Fibroblast of the aortic adventitia (primary cell): ENCODE results near the gene PRDM16. TPM values are rescaled to one million over a fixed set of nuclear protein-coding genes. Genes with fewer than 3 reads are reported as not detected.

Experiments used
- DNase-seq: peaks from one replicate; pipeline ENCODE4 v3.0.0-alpha.2; 2010; ENCODE audit warnings: low read depth
- H3K4me3 ChIP-seq: 2 replicates; pipeline ENCODE4 v1.5.1; 2011; ENCODE audit warnings: low read depth, mild to moderate bottlenecking, control low read depth, low read length, moderate library complexity
- CTCF ChIP-seq: IDR thresholded peaks from 2 replicates; pipeline ENCODE4 v1.5.1; 2011; ENCODE audit warnings: mild to moderate bottlenecking, low read length, control low read depth, inconsistent platforms; ENCODE audit not compliant: insufficient read depth
- total RNA-seq: library from RNA; depleted of rRNA; stranded (reverse); fragments of >200 nt; gene quantifications from 2 replicates; pipeline ENCODE4 v1.2.3, GENCODE V29; 2012; ENCODE audit warnings: low replicate concordance

Gene PRDM16
- total RNA-seq, 1 donor: 11.3 TPM

DNA sequence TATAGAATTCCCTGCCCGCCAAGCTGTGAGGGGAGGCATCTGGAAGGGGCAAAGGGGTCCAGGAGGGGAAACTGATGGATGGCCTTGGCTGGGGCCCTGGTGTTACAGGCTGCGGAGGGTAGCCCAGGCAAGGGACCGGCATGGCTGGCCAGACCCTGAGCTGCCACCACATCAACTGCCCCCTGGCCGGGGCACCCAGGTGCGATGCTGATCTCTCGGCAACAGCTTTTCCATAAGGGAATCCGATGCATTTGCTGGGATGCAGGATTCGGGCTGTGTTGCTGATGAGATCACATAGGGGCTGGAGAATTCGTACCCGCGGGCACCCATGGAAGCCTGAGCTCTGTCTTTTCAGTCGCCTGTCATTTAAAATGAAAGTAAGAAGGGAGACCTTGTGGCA lies 73.7 kb downstream of the PRDM16 start:
- DNase-seq: no peak
- TF ChIP-seq CTCF: no peak
- H3K4me3 ChIP-seq: no peak overlapping the region

GRCh38 chr1:3145532-3146325 lies 76.7 kb downstream of the PRDM16 start:
- no peak for TF ChIP-seq CTCF
- no peak for DNase-seq
- H3K4me3 ChIP-seq: no peak overlapping the region

DNA sequence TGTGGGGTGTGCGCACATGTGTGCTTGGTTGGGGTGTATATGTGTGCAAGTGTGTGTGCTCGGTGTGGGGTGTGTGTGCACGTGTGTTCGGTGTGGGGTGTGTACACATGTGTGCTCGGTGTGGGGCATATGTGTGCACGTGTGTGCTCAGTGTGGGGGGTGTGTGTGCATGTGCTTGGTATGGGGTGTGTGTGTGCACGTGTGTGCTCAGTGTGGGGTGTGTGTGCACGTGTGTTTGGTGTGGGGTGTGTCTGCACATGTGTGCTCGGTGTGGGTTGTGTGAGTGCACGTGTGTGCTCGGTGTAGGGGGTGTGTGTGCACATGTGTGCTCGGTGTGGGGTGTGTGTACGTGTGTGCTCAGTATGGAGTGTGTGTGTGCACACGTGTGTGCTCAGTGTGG lies 77.5 kb downstream of the PRDM16 start:
- DNase-seq: no peak
- no peak for TF ChIP-seq CTCF
- no peak overlapping the region for H3K4me3 ChIP-seq

DNA sequence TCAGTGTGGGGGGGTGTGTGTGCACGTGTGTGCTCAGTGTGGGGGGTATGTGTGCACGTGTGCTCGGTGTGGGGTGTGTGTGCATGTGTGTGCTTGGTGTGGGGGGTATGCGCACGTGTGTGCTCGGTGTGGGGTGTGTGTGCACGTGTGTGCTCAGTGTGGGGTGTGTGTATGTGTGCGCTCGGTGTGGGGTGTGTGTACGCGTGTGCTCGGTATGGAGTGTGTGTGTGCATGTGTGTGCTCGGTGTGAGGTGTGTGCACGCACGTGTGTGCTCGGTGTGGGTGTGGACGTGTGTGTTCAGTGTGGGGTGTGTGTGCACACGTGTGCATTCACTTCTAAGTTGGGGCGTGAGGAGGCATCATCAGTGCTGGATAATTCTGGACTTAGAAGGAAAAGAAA lies 77.9 kb downstream of the PRDM16 start:
- no peak overlapping the region for H3K4me3 ChIP-seq
- no peak for DNase-seq
- no peak for TF ChIP-seq CTCF

DNA sequence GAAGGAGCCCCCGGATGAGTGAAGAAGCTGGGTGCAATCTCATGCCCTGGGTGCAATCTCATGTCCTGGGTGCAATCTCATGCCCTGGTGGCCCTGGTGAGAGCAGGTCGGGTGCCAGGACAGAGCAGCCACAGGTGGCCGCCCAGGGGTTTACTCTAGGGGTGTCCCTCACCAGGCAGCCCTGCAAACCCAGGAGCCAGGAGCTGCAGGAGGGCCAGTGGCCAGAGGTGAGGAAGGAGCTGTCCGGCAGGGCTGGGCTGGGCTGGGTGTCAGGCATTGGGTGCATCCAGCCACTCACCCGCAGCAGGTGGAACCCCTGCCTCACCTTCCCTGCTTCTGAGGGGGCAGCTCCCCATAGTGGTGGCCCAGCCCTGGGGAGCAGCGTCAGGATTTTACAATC lies 79.2 kb downstream of the PRDM16 start:
- no peak for DNase-seq
- no peak for TF ChIP-seq CTCF
- no peak overlapping the region for H3K4me3 ChIP-seq

DNA sequence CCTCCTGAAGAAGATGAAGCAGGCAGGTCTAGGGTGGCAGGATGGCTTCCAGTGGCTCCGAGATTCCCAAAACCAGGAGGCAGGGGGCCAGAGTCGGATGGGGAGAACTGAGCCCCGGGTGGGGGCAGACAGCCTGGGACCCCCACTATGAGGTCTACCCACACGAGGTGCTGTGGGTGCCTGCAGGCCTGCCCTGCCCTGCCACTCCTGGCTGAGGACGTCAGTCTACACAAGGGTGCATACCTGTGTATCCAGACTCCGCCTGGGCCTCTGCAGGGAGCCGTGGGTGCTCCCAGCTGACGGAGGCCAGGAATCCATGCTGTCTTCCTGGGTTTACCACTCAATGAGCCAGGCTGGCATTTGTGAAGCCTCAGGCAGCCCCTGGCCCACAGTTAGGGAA lies 80.3 kb downstream of the PRDM16 start:
- TF ChIP-seq CTCF: no peak
- no peak for DNase-seq
- no peak overlapping the region for H3K4me3 ChIP-seq

DNA sequence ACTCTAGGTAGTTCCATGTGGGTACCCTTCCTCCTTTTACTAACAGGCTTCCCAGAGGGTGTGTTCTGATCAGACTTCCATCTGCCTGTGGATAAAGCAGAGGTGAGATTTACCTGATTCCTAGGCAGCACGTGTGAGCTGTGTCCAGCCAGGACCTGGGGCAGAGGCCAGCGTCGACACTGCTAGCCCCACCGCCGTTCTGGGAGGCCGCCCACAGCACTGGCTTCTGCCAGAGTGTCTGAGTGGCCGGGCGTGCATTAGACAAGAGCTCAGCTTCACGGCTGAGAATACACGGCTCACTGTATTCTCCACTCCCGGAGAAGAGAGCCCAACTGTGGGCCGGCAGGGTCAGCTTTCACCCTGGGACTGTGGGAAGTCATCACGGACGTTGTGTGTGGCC lies 82.5 kb downstream of the PRDM16 start:
- no peak for DNase-seq
- H3K4me3 ChIP-seq: no peak overlapping the region
- no peak for TF ChIP-seq CTCF
